ENCODE measurements around the gene NCOR1. TPM values are rescaled to one million over a fixed set of nuclear protein-coding genes. Genes with fewer than 3 reads are reported as not detected.

NCOR1 gene
- total and polyA plus RNA-seq, 9 of the 15 experiments (the other 6 are each of a cell fraction or from before 2014, with no cell fraction given): 20.2 to 66.5 (median 50.9) TPM

DNA sequence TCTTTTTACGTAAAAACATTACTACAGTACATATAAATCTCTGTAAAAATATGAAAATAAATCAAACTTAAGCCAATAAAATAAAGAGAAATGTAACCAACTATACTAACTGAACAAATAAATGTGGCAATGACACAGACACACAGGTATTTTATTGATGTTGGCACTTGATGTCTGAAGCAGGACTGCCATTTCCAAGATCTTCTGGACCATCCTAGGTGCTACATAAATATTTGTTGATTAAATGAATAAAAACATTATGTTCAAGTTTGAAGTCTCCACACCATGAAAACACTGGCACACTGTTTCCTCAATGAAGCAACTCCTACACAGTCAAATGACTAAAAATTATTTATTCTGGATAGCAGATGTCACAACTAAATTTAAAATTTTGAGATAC, 106.9 kb downstream of the NCOR1 start:
- WGBS (ENCODE audit: insufficient coverage, low coverage, missing lambda C conversion rate): 100% methylated on average over 1 of the region's 1 CpG
- no peaks in the 10 kb centered on the region for H3K9me3 ChIP-seq (replicated peaks; ENCODE audit: control insufficient read depth, insufficient read depth, low read depth, low read length)

DNA sequence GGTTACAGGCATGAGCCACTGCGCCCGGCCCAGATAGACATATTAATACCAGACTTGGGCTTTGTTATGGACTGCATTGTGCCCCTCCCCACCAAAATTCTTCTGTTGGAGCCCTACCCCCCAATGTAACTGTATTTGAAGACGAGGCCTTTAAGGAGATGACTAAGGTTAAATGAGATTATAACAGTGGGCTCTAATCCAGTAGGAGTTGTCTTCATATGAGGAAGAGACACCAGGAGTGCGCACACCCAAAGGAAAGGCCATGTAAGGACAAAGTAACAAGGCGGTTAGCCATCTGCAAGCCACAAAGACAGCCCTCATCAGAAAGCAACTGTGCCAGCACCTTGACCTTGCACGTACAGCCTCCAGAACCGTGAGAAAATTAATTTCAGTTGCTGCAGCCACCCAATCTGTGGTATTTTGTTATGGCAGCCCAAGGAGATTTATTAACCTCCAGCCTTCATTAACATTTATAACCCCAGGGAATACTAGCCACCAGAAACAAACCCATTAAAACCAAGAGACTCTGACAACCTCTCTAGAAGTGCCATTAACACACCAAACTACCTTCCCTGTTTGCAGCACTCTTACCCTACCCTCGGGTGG, 108.1 kb downstream of the NCOR1 start:
- H3K79me2 ChIP-seq (ENCODE audit: control insufficient read depth, insufficient read depth, low read length): no peaks in the 10 kb centered on the region
- H3K27me3 ChIP-seq (ENCODE audit: control insufficient read depth in 2 of 2, insufficient read depth in 2 of 2, low read length in 2 of 2): no peaks in the 10 kb centered on the region
- no peaks in the 10 kb centered on the region for H4K20me1 ChIP-seq (replicated peaks; ENCODE audit: control insufficient read depth, insufficient read depth, low read length)
- 65% methylated on average over 8 of the region's 8 CpGs for WGBS (ENCODE audit: insufficient coverage, low coverage, missing lambda C conversion rate)
- in situ Hi-C loops (cut with MboI) (no loop called here), intact Hi-C loops (cut with micrococcal nuclease) (no loop called here)
- POLR2A ChIA-PET: no interaction called here
- no TSS peak for BruUV-seq (replicated peaks)
- H3K9ac ChIP-seq (ENCODE audit: insufficient read depth in 1 of 2, low read depth in 2 of 2, low read length in 2 of 2): no peak overlapping the region
- H3K4me1 ChIP-seq (replicated peaks in 1 of 2; ENCODE audit: control insufficient read depth in 2 of 2, insufficient read depth in 2 of 2, low read length in 2 of 2): peaks cover 0 to 7% of the 10 kb centered on the region in 2 experiments; a peak in 3 of 5 replicates
- FAIRE-seq: no peak
- CTCF ChIA-PET (ENCODE audit: low intra/inter-chr PET ratio): no interaction called here
- H3K36me3 ChIP-seq (ENCODE audit: control insufficient read depth, insufficient read depth, low read length): peaks cover 23% of the 10 kb centered on the region; the same call in 1 of the 3 replicates
- H3K27ac ChIP-seq (ENCODE audit: extremely low read depth, low read depth, low read length): peak overlapping the region; percentile 48; the same call in 2 of the 3 replicates
- H3K4me3 ChIP-seq: no peak overlapping the region
- no peak overlapping the region for H3K4me2 ChIP-seq (ENCODE audit: insufficient read depth, low read length)
- H3K9me1 ChIP-seq (ENCODE audit: control insufficient read depth, insufficient read depth, low read length): no peaks in the 10 kb centered on the region
- no peak for DNase-seq (ENCODE audit: extremely low read depth in 1 of 4, low spot score in 3 of 4)
- H3K9me3 ChIP-seq (replicated peaks; ENCODE audit: control insufficient read depth, insufficient read depth, low read depth, low read length): no peaks in the 10 kb centered on the region
- H2AFZ ChIP-seq (ENCODE audit: low read depth, low read length): no peak overlapping the region
- ATAC-seq: no peak
- TF ChIP-seq, protein P1, sequence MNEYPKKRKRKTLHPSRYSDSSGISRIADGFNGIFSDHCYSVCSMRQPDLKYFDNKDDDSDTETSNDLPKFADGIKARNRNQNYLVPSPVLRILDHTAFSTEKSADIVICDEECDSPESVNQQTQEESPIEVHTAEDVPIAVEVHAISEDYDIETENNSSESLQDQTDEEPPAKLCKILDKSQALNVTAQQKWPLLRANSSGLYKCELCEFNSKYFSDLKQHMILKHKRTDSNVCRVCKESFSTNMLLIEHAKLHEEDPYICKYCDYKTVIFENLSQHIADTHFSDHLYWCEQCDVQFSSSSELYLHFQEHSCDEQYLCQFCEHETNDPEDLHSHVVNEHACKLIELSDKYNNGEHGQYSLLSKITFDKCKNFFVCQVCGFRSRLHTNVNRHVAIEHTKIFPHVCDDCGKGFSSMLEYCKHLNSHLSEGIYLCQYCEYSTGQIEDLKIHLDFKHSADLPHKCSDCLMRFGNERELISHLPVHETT (CRISPR knock-in tag; conservative IDR thresholded peaks at IDR 0.05 in 1 of 2, IDR thresholded peaks at IDR 0.05 in 1 of 2): peak in 1 of 2 experiments; percentile 33; a peak in 1 of 4 replicates
- 0 out of 2 replicates have a peak, but pooled peaks have one; percentile 6 for TF ChIP-seq MEF2D (tag; conservative IDR thresholded peaks at IDR 0.05; ENCODE audit: low read depth)
- TF ChIP-seq ZNF79 (CRISPR knock-in tag; IDR thresholded peaks at IDR 0.05; ENCODE audit: low read depth): no peak
- TF ChIP-seq MAFG (tag; conservative IDR thresholded peaks at IDR 0.05): peak; percentile 58; the same call in 1 of the 2 replicates
- TF ChIP-seq NR2C2 (CRISPR knock-in tag; IDR thresholded peaks at IDR 0.05): no peak
- 0 out of 2 replicates have a peak, but pooled peaks have one; percentile 6 for TF ChIP-seq NR2C2 (tag; IDR thresholded peaks at IDR 0.05)

More for the DNA sequence above, 106.9 kb downstream of the NCOR1 start:
- Histone ChIP-seq H3K4me3 (no peak overlapping the region), H3K79me2 (ENCODE audit: control insufficient read depth, insufficient read depth, low read length) (no peaks in the 10 kb centered on the region), H4K20me1 (replicated peaks; ENCODE audit: control insufficient read depth, insufficient read depth, low read length) (no peaks in the 10 kb centered on the region), H3K9ac (ENCODE audit: insufficient read depth in 1 of 2, low read depth in 2 of 2, low read length in 2 of 2) (no peak overlapping the region), H2AFZ (ENCODE audit: low read depth, low read length) (no peak overlapping the region), H3K27me3 (ENCODE audit: control insufficient read depth in 2 of 2, insufficient read depth in 2 of 2, low read length in 2 of 2) (no peaks in the 10 kb centered on the region), H3K9me1 (ENCODE audit: control insufficient read depth, insufficient read depth, low read length) (no peaks in the 10 kb centered on the region), H3K4me2 (ENCODE audit: insufficient read depth, low read length) (no peak overlapping the region), H3K27ac (ENCODE audit: extremely low read depth, low read depth, low read length) (no peak overlapping the region), H3K4me1 (replicated peaks in 1 of 2; ENCODE audit: control insufficient read depth in 2 of 2, insufficient read depth in 2 of 2, low read length in 2 of 2) (peaks cover 0 to 7% of the 10 kb centered on the region in 2 experiments; a peak in 3 of 5 replicates), H3K36me3 (ENCODE audit: control insufficient read depth, insufficient read depth, low read length) (peaks cover 25% of the 10 kb centered on the region; the same call in 1 of the 3 replicates)
- ATAC-seq: no peak
- CTCF ChIA-PET (ENCODE audit: low intra/inter-chr PET ratio): no interaction called here
- TF ChIP-seq RFX5 (IDR thresholded peaks at IDR 0.05; ENCODE audit: low read depth, low read length): no peak
- no peak for TF ChIP-seq HLTF (IDR thresholded peaks at IDR 0.05)
- TF ChIP-seq NFYB (IDR thresholded peaks at IDR 0.05; ENCODE audit: extremely low read depth, insufficient read length): no peak
- no peak for TF ChIP-seq ZNF551 (CRISPR knock-in tag; IDR thresholded peaks at IDR 0.05)
- DNase-seq (ENCODE audit: extremely low read depth in 1 of 4, low spot score in 3 of 4): no peak
- no peak for FAIRE-seq
- BruUV-seq (replicated peaks): no TSS peak
- in situ Hi-C loops (cut with MboI) (no loop called here), intact Hi-C loops (cut with micrococcal nuclease) (no loop called here)
- POLR2A ChIA-PET: no interaction called here
